H9 (cell line): ENCODE data around the gene ELAVL1. TPM values are rescaled to one million over a fixed set of nuclear protein-coding genes. Genes with fewer than 3 reads are reported as not detected.

Source experiments
- DNase-seq: peaks from one replicate; pipeline ENCODE4 v3.0.0-alpha.2; 2017
- H2AFZ ChIP-seq: one replicate; pipeline ENCODE4 v1.6.1; 2013; ENCODE audit warnings: mild to moderate bottlenecking, low read length, control low read depth, moderate library complexity
- H2AK5ac ChIP-seq: 2 replicates; pipeline ENCODE4 v1.6.1; 2013; ENCODE audit warnings: low read length, control low read depth, mixed read lengths; ENCODE audit not compliant: insufficient read length
- H2BK120ac ChIP-seq: one replicate; pipeline ENCODE4 v1.6.1; 2013; ENCODE audit warnings: low read depth, mild to moderate bottlenecking, low read length, control low read depth, inconsistent platforms; ENCODE audit not compliant: poor library complexity, severe bottlenecking
- H2BK12ac ChIP-seq: 2 replicates; pipeline ENCODE4 v1.6.1; 2013; ENCODE audit warnings: low read length, control low read depth, mixed read lengths, low read depth; ENCODE audit not compliant: insufficient read length
- H2BK15ac ChIP-seq: 2 replicates; pipeline ENCODE4 v1.6.1; 2013; ENCODE audit warnings: low read depth, low read length, control low read depth
- H2BK20ac ChIP-seq: one replicate; pipeline ENCODE4 v1.6.1; 2013; ENCODE audit warnings: low read depth, mild to moderate bottlenecking, low read length, control low read depth, inconsistent platforms; ENCODE audit not compliant: poor library complexity, severe bottlenecking
- H2BK5ac ChIP-seq: 2 replicates; pipeline ENCODE4 v1.6.1; 2013; ENCODE audit warnings: low read length, control low read depth, mixed read lengths; ENCODE audit not compliant: insufficient read length
- H3K14ac ChIP-seq: 2 replicates; pipeline ENCODE4 v1.6.1; 2013; ENCODE audit warnings: low read length, control low read depth; ENCODE audit not compliant: insufficient read depth
- H3K18ac ChIP-seq: 2 replicates; pipeline ENCODE4 v1.6.1; 2013; ENCODE audit warnings: low read depth, mild to moderate bottlenecking, mixed read lengths, low read length, control low read depth; ENCODE audit not compliant: insufficient read length
- H3K23ac ChIP-seq: 2 replicates; pipeline ENCODE4 v1.6.1; 2013; ENCODE audit warnings: low read length, control low read depth, mixed read lengths, low read depth; ENCODE audit not compliant: insufficient read length
- H3K23me2 ChIP-seq: 2 replicates; pipeline ENCODE4 v1.6.1; 2013; ENCODE audit warnings: low read depth, mild to moderate bottlenecking, mixed read lengths, low read length, control low read depth; ENCODE audit not compliant: insufficient read length, poor library complexity, severe bottlenecking
- H3K27ac ChIP-seq: 2 replicates; pipeline ENCODE4 v1.5.1; 2013; ENCODE audit warnings: low read length, control low read depth, mixed read lengths, low read depth; ENCODE audit not compliant: insufficient read length
- H3K27me3 ChIP-seq: 2 replicates; pipeline ENCODE4 v1.6.1; 2013; ENCODE audit warnings: low read length, control low read depth, inconsistent platforms; ENCODE audit not compliant: insufficient read depth
- H3K4ac ChIP-seq: 2 replicates; pipeline ENCODE4 v1.6.1; 2013; ENCODE audit warnings: low read depth, mild to moderate bottlenecking, control low read depth, inconsistent platforms, low read length, moderate library complexity
- H3K4me1 ChIP-seq: 2 replicates; pipeline ENCODE4 v1.6.1; 2013; ENCODE audit warnings: low read length, control low read depth, inconsistent platforms; ENCODE audit not compliant: insufficient read depth
- H3K4me2 ChIP-seq: 2 replicates; pipeline ENCODE4 v1.6.1; 2013; ENCODE audit warnings: low read length, control low read depth, mixed read lengths; ENCODE audit not compliant: insufficient read length, insufficient read depth
- H3K56ac ChIP-seq: 2 replicates; pipeline ENCODE4 v1.6.1; 2013; ENCODE audit warnings: low read depth, mild to moderate bottlenecking, mixed read lengths, low read length, control low read depth; ENCODE audit not compliant: insufficient read length
- H3K79me1 ChIP-seq: 2 replicates; pipeline ENCODE4 v1.6.1; 2013; ENCODE audit warnings: low read depth, mild to moderate bottlenecking, moderate library complexity, low read length, control low read depth, inconsistent platforms; ENCODE audit not compliant: insufficient read depth, poor library complexity, severe bottlenecking
- H3K79me2 ChIP-seq: 2 replicates; pipeline ENCODE4 v1.6.1; 2013; ENCODE audit warnings: low read length, control low read depth, inconsistent platforms; ENCODE audit not compliant: insufficient read depth
- H3K9ac ChIP-seq: 2 replicates; pipeline ENCODE4 v1.6.1; 2013; ENCODE audit warnings: low read length, control low read depth, mixed read lengths; ENCODE audit not compliant: insufficient read length; ENCODE audit errors: extremely low read depth
- H3K9me3 ChIP-seq: one replicate; pipeline ENCODE4 v1.6.1; 2013; ENCODE audit warnings: low read depth, low read length, inconsistent platforms; ENCODE audit not compliant: control insufficient read depth
- H3T11ph ChIP-seq: one replicate; pipeline ENCODE4 v1.6.1; 2013; ENCODE audit warnings: mild to moderate bottlenecking, low read length, control low read depth, inconsistent platforms
- H4K20me1 ChIP-seq: one replicate; pipeline ENCODE4 v1.6.1; 2013; ENCODE audit not compliant: control insufficient read depth, insufficient read length, insufficient read depth
- H4K5ac ChIP-seq: 2 replicates; pipeline ENCODE4 v1.6.1; 2013; ENCODE audit warnings: low read depth, mild to moderate bottlenecking, mixed read lengths, low read length, control low read depth; ENCODE audit not compliant: insufficient read length
- H4K8ac ChIP-seq: replicated peaks from 2 replicates; pipeline ENCODE4 v1.6.1; 2013; ENCODE audit warnings: low read length, control low read depth, mixed read lengths, low read depth; ENCODE audit not compliant: insufficient read length
- H4K91ac ChIP-seq: 2 replicates; pipeline ENCODE4 v1.6.1; 2013; ENCODE audit warnings: low read depth, mild to moderate bottlenecking, moderate library complexity, mixed read lengths, low read length, control low read depth; ENCODE audit not compliant: insufficient read length
- H3K27ac Mint-ChIP-seq, 3 experiments: 2 replicates in 2 of 3; 3 replicates in 1 of 3; pipeline ENCODE4 v1.8.0; 2020 to 2021; ENCODE audit warnings: mixed read lengths in 3 of 3, mild to moderate bottlenecking in 1 of 3, moderate library complexity in 1 of 3
- H3K27me3 Mint-ChIP-seq: 2 replicates; pipeline ENCODE4 v1.8.0; 2021; ENCODE audit warnings: low read depth, mild to moderate bottlenecking, moderate library complexity, mixed read lengths
- H3K36me3 Mint-ChIP-seq, 3 experiments: 2 replicates in 2 of 3; 3 replicates in 1 of 3; pipeline ENCODE4 v1.8.0; 2020 to 2021; ENCODE audit warnings: low read depth in 3 of 3, mixed read lengths in 3 of 3; ENCODE audit not compliant: insufficient read depth in 1 of 3
- H3K4me1 Mint-ChIP-seq, 2 experiments: 2 replicates each; pipeline ENCODE4 v1.8.0; 2020; ENCODE audit warnings: mixed read lengths in 2 of 2
- H3K4me3 Mint-ChIP-seq, 2 experiments: 2 replicates in 1 of 2; 3 replicates in 1 of 2; pipeline ENCODE4 v1.8.0; 2020 to 2021; ENCODE audit warnings: mild to moderate bottlenecking in 2 of 2, mixed read lengths in 2 of 2, moderate library complexity in 1 of 2
- H3K9me3 Mint-ChIP-seq, 2 experiments: 2 replicates in 1 of 2; 3 replicates in 1 of 2; pipeline ENCODE4 v1.8.0; 2020; ENCODE audit warnings: mild to moderate bottlenecking in 2 of 2, mixed read lengths in 2 of 2, moderate library complexity in 1 of 2
- CTCF ChIP-seq: fragments of 200-600 bp; sonication (generic); conservative IDR thresholded peaks from 3 replicates; pipeline ENCODE4 v1.8.0; 2021; ENCODE audit warnings: antibody characterized with exemption, mild to moderate bottlenecking
- WGBS: extraction: QIAGEN DNeasy Blood & Tissue Kit; methylation state at CpG from one replicate; pipeline ENCODE4 v1.1.7; 2013; ENCODE audit warnings: missing lambda C conversion rate, low lambda C conversion rate, mixed read lengths; ENCODE audit not compliant: insufficient read length; ENCODE audit errors: extremely low coverage; 5-methylcytosine and 5-hydroxymethylcytosine counted together
- total RNA-seq: library from RNA; stranded (reverse); gene quantifications from 2 replicates; pipeline ENCODE4 v1.2.1, GENCODE V29; 2021

ELAVL1 gene
- total RNA-seq, 1 experiment from 2014 or later = 149 TPM

GRCh38 chr19:8000298-8001038 is 5.0 kb downstream of the ELAVL1 start:
- H2BK12ac ChIP-seq = no peak overlapping the region
- peaks cover 43 to 57% of the 10 kb centered on the region in 2 experiments for H3K4me1 Mint-ChIP-seq

More at GRCh38 chr19:8000298-8001038, 5.0 kb downstream of the ELAVL1 start:
- H3K27ac ChIP-seq = no peak overlapping the region
- H3K27me3 ChIP-seq = no peaks in the 10 kb centered on the region
- no peak overlapping the region for H3T11ph ChIP-seq
- no peak overlapping the region for H2AK5ac ChIP-seq
- no peak overlapping the region for H2BK15ac ChIP-seq
- H3K18ac ChIP-seq = no peak overlapping the region
- peaks cover 8% of the 10 kb centered on the region; the same call in 1 of the 2 replicates for H3K4me1 ChIP-seq
- no peak overlapping the region for H3K14ac ChIP-seq
- no peak overlapping the region for H3K23ac ChIP-seq
- no peak overlapping the region for H3K9ac ChIP-seq
- H3K9me3 Mint-ChIP-seq = no peaks in the 10 kb centered on the region
- H3K79me2 ChIP-seq = peaks cover 75% of the 10 kb centered on the region
- peaks cover 4% of the 10 kb centered on the region for H4K20me1 ChIP-seq
- H2BK20ac ChIP-seq = no peak overlapping the region
- no peak overlapping the region for H3K4ac ChIP-seq
- no peak overlapping the region for H2AFZ ChIP-seq
- no peak overlapping the region for H4K5ac ChIP-seq
- no peak overlapping the region for H4K91ac ChIP-seq
- DNase-seq = no peak
- H3K4me3 Mint-ChIP-seq = no peak overlapping the region
- no peak overlapping the region for H3K56ac ChIP-seq
- no peak overlapping the region for H2BK120ac ChIP-seq
- peaks cover 13 to 30% (median 23%) of the 10 kb centered on the region in 3 experiments for H3K36me3 Mint-ChIP-seq
- H3K79me1 ChIP-seq = no peaks in the 10 kb centered on the region
- no peak overlapping the region for H3K4me2 ChIP-seq
- no peak for TF ChIP-seq CTCF
- H3K27me3 Mint-ChIP-seq = no peaks in the 10 kb centered on the region
- no peak overlapping the region for H2BK5ac ChIP-seq
- no peaks in the 10 kb centered on the region for H3K9me3 ChIP-seq
- H4K8ac ChIP-seq = no peak overlapping the region
- H3K23me2 ChIP-seq = peaks cover 14% of the 10 kb centered on the region
- WGBS = no CpG with 5 or more reads among the region's 6 CpGs
- H3K27ac Mint-ChIP-seq = peak overlapping the region in 1 of 3 experiments; percentile 32; a peak in 3 of 7 replicates
